ENCODE data around the gene LSS.

LSS gene

GRCh38 chr21:46206163-46207005 lies 22.2 kb downstream of the LSS start:
- no peak for TF ChIP-seq EZH2phosphoT487 (IDR thresholded peaks at IDR 0.05; ENCODE audit: borderline replicate concordance)
- TF ChIP-seq CTCF (conservative IDR thresholded peaks at IDR 0.05; ENCODE audit: low read length): no peak
- Histone ChIP-seq H3K4me3 (ENCODE audit: low read length, poor library complexity, severe bottlenecking) (no peak overlapping the region), H3F3A (ENCODE audit: low read depth) (no peaks in the 10 kb centered on the region), H3K4me1 (ENCODE audit: insufficient read depth, low read length, poor library complexity, severe bottlenecking) (no peaks in the 10 kb centered on the region), H3K27me3 (ENCODE audit: insufficient read depth, low read length, poor library complexity, severe bottlenecking) (no peaks in the 10 kb centered on the region), H3K9me3 (ENCODE audit: insufficient read depth, low read depth, low read length) (no peaks in the 10 kb centered on the region), H3K9ac (ENCODE audit: low read depth, low read length, poor library complexity, severe bottlenecking) (no peak overlapping the region), H3K36me3 (ENCODE audit: insufficient read depth, low read length) (peaks cover 52% of the 10 kb centered on the region; the same call in 1 of the 2 replicates), H4K20me1 (ENCODE audit: insufficient read depth, low read length, poor library complexity, severe bottlenecking) (no peaks in the 10 kb centered on the region), H2AFZ (ENCODE audit: low read length) (no peak overlapping the region), H3K9me2 (replicated peaks; ENCODE audit: low read depth, low read length) (no peaks in the 10 kb centered on the region), H3K4me2 (ENCODE audit: low read depth, low read length, poor library complexity, severe bottlenecking) (no peak overlapping the region), H3K79me2 (ENCODE audit: insufficient read depth, low read length) (no peaks in the 10 kb centered on the region)

- Histone ChIP-seq H3F3A (ENCODE audit: low read depth) (no peaks in the 10 kb centered on the region), H3K79me2 (ENCODE audit: insufficient read depth, low read length) (no peaks in the 10 kb centered on the region), H3K4me2 (ENCODE audit: low read depth, low read length, poor library complexity, severe bottlenecking) (no peak overlapping the region), H3K9ac (ENCODE audit: low read depth, low read length, poor library complexity, severe bottlenecking) (no peak overlapping the region), H3K9me2 (replicated peaks; ENCODE audit: low read depth, low read length) (no peaks in the 10 kb centered on the region), H3K9me3 (ENCODE audit: insufficient read depth, low read depth, low read length) (no peaks in the 10 kb centered on the region), H4K20me1 (ENCODE audit: insufficient read depth, low read length, poor library complexity, severe bottlenecking) (no peaks in the 10 kb centered on the region), H2AFZ (ENCODE audit: low read length) (no peak overlapping the region), H3K4me1 (ENCODE audit: insufficient read depth, low read length, poor library complexity, severe bottlenecking) (no peaks in the 10 kb centered on the region), H3K4me3 (ENCODE audit: low read length, poor library complexity, severe bottlenecking) (no peak overlapping the region), H3K27me3 (ENCODE audit: insufficient read depth, low read length, poor library complexity, severe bottlenecking) (no peaks in the 10 kb centered on the region), H3K36me3 (ENCODE audit: insufficient read depth, low read length) (peaks cover 52% of the 10 kb centered on the region; the same call in 1 of the 2 replicates)
- TF ChIP-seq CTCF (conservative IDR thresholded peaks at IDR 0.05; ENCODE audit: low read length) (no peak), EZH2phosphoT487 (IDR thresholded peaks at IDR 0.05; ENCODE audit: borderline replicate concordance) (no peak)
Measured at GRCh38 chr21:46205766-46206162, 22.8 kb downstream of the LSS start.

GRCh38 chr21:46205166-46205565 lies 23.4 kb downstream of the LSS start:
- H3K27me3 ChIP-seq (ENCODE audit: insufficient read depth, low read length, poor library complexity, severe bottlenecking): no peaks in the 10 kb centered on the region
- no peaks in the 10 kb centered on the region for H4K20me1 ChIP-seq (ENCODE audit: insufficient read depth, low read length, poor library complexity, severe bottlenecking)
- H3K79me2 ChIP-seq (ENCODE audit: insufficient read depth, low read length): no peaks in the 10 kb centered on the region
- TF ChIP-seq EZH2phosphoT487 (IDR thresholded peaks at IDR 0.05; ENCODE audit: borderline replicate concordance) (no peak), CTCF (conservative IDR thresholded peaks at IDR 0.05; ENCODE audit: low read length) (no peak)
- H2AFZ ChIP-seq (ENCODE audit: low read length): no peak overlapping the region
- H3K4me1 ChIP-seq (ENCODE audit: insufficient read depth, low read length, poor library complexity, severe bottlenecking): no peaks in the 10 kb centered on the region
- peaks cover 55% of the 10 kb centered on the region; the same call in 1 of the 2 replicates for H3K36me3 ChIP-seq (ENCODE audit: insufficient read depth, low read length)
- H3K9me3 ChIP-seq (ENCODE audit: insufficient read depth, low read depth, low read length): no peaks in the 10 kb centered on the region
- H3K9me2 ChIP-seq (replicated peaks; ENCODE audit: low read depth, low read length): no peaks in the 10 kb centered on the region
- H3K4me3 ChIP-seq (ENCODE audit: low read length, poor library complexity, severe bottlenecking): no peak overlapping the region
- H3K4me2 ChIP-seq (ENCODE audit: low read depth, low read length, poor library complexity, severe bottlenecking): no peak overlapping the region
- no peaks in the 10 kb centered on the region for H3F3A ChIP-seq (ENCODE audit: low read depth)
- H3K9ac ChIP-seq (ENCODE audit: low read depth, low read length, poor library complexity, severe bottlenecking): no peak overlapping the region
